Smooth muscle cell (in vitro differentiated cells): ENCODE data around the gene PBX1. TPM values are rescaled to one million over a fixed set of nuclear protein-coding genes. Genes with fewer than 3 reads are reported as not detected.
A peak's percentile ranks its signal among the peaks of the same experiment; 100 is the strongest.

Source experiments
- DNase-seq: peaks from one replicate; lab custom pipeline; 2025; ENCODE audit not compliant: unreplicated experiment; lab: John Stamatoyannopoulos, UW
- H2AFZ ChIP-seq: fragments of 200-600 bp; sonication (generic); 2 replicates; pipeline ENCODE4 v1.6.0; 2016; ENCODE audit warnings: antibody characterized with exemption, low read depth, mild to moderate bottlenecking
- H3F3A ChIP-seq: fragments of 200-600 bp; sonication (generic); 2 replicates; pipeline ENCODE4 v1.6.0; 2017; ENCODE audit warnings: antibody characterized with exemption, low read depth
- H3K27ac ChIP-seq: fragments of 200-600 bp; sonication (generic); 2 replicates; pipeline ENCODE4 v1.5.1; 2016; ENCODE audit warnings: low read depth, mild to moderate bottlenecking
- H3K27me3 ChIP-seq: fragments of 200-600 bp; sonication (generic); 2 replicates; pipeline ENCODE4 v1.6.1; 2016; ENCODE audit warnings: low read depth, mild to moderate bottlenecking
- H3K36me3 ChIP-seq: fragments of 200-600 bp; sonication (generic); 2 replicates; pipeline ENCODE4 v1.5.1; 2016; ENCODE audit warnings: low read depth
- H3K4me1 ChIP-seq: fragments of 200-600 bp; sonication (generic); 2 replicates; pipeline ENCODE4 v1.5.1; 2016; ENCODE audit warnings: low read depth
- H3K4me2 ChIP-seq: fragments of 200-600 bp; sonication (generic); 2 replicates; pipeline ENCODE4 v1.6.0; 2016; ENCODE audit warnings: mild to moderate bottlenecking
- H3K4me3 ChIP-seq: fragments of 200-600 bp; sonication (generic); 2 replicates; pipeline ENCODE4 v1.5.1; 2016; ENCODE audit warnings: mild to moderate bottlenecking
- H3K79me2 ChIP-seq: fragments of 200-600 bp; sonication (generic); 2 replicates; pipeline ENCODE4 v1.6.0; 2016; ENCODE audit warnings: low read depth, mild to moderate bottlenecking
- H3K9ac ChIP-seq: fragments of 200-600 bp; sonication (generic); 2 replicates; pipeline ENCODE4 v1.6.0; 2016; ENCODE audit warnings: low read depth
- H3K9me3 ChIP-seq: fragments of 200-600 bp; sonication (generic); replicated peaks from 2 replicates; pipeline ENCODE4 v1.5.1; 2016; ENCODE audit warnings: low read depth
- H4K20me1 ChIP-seq: fragments of 200-600 bp; sonication (generic); 2 replicates; pipeline ENCODE4 v1.6.0; 2016; ENCODE audit warnings: low read depth
- CTCF ChIP-seq: fragments of 200-600 bp; sonication (generic); IDR thresholded peaks from 2 replicates; pipeline ENCODE4 v1.5.1; 2017; ENCODE audit warnings: borderline replicate concordance, mild to moderate bottlenecking, antibody characterized with exemption; ENCODE audit not compliant: insufficient read depth, poor library complexity, severe bottlenecking
- WGBS: methylation state at CpG from one replicate; pipeline ENCODE4 v1.1.7; 2016; ENCODE audit warnings: low lambda C conversion rate; 5-methylcytosine and 5-hydroxymethylcytosine counted together
- polyA plus RNA-seq: library from polyadenylated mRNA; unstranded; fragments of >200 nt; fragmentation: Nextera tagmentation; extraction: Ambion mirVana; gene quantifications from 2 replicates; pipeline ENCODE4 v1.2.1, GENCODE V29; 2016
- total RNA-seq: library from RNA; depleted of rRNA; stranded (reverse); fragments of >200 nt; gene quantifications from 2 replicates; pipeline ENCODE4 v1.2.3, GENCODE V29; 2014

The PBX1 gene
- total and polyA plus RNA-seq, 2 experiments from 2014 or later = 8.1 to 70.8 TPM

- Histone ChIP-seq H2AFZ (no peak overlapping the region), H4K20me1 (no peaks in the 10 kb centered on the region), H3K4me2 (no peak overlapping the region), H3K9me3 (no peaks in the 10 kb centered on the region), H3K27ac (no peak overlapping the region), H3K4me3 (no peak overlapping the region), H3K79me2 (peaks cover 26% of the 10 kb centered on the region), H3F3A (no peaks in the 10 kb centered on the region), H3K36me3 (no peaks in the 10 kb centered on the region), H3K9ac (no peak overlapping the region), H3K27me3 (no peaks in the 10 kb centered on the region), H3K4me1 (no peaks in the 10 kb centered on the region)
- no peak for DNase-seq
- TF ChIP-seq CTCF = no peak
- 90% methylated on average over 5 of the region's 5 CpGs for WGBS
Observed at GRCh38 chr1:164678136-164678700, 119.2 kb downstream of the PBX1 start.

GRCh38 chr1:164682570-164682969, 123.6 kb downstream of the PBX1 start:
- WGBS = 81% methylated on average over 6 of the region's 6 CpGs
- peak overlapping the region; percentile 56 for H3K27ac ChIP-seq
- peaks cover 6% of the 10 kb centered on the region for H3K79me2 ChIP-seq
- H2AFZ ChIP-seq = no peak overlapping the region
- no peaks in the 10 kb centered on the region for H3F3A ChIP-seq
- H3K9ac ChIP-seq = peak overlapping the region; percentile 8
- H3K36me3 ChIP-seq = no peaks in the 10 kb centered on the region
- H4K20me1 ChIP-seq = no peaks in the 10 kb centered on the region
- no peak overlapping the region for H3K4me2 ChIP-seq
- no peaks in the 10 kb centered on the region for H3K27me3 ChIP-seq
- no peaks in the 10 kb centered on the region for H3K4me1 ChIP-seq
- no peaks in the 10 kb centered on the region for H3K9me3 ChIP-seq
- no peak for DNase-seq
- H3K4me3 ChIP-seq = no peak overlapping the region
- TF ChIP-seq CTCF = no peak

DNA sequence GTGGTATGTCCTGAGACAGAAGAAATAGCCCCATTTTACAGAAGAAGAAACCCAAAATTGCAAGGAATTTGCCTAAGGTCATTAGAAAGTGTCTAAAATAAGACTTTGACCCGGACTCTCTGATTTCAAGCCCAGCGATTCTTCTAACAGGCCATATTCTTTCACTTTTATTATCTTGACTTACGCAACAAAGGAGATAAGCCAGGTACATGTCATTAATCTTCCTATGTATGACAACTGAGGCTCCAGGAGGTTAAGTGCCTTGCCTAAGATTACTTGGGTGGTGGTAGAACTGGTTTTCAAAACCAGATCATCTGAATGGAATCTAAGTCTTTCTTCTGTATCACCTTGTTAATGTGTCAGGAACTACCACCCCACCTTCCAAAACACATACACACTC, 124.3 kb downstream of the PBX1 start:
- Histone ChIP-seq H3K9ac (peak overlapping the region; percentile 55), H2AFZ (no peak overlapping the region), H3K9me3 (no peaks in the 10 kb centered on the region), H3F3A (no peaks in the 10 kb centered on the region), H3K4me2 (no peak overlapping the region), H3K4me1 (no peaks in the 10 kb centered on the region), H3K27me3 (no peaks in the 10 kb centered on the region), H3K36me3 (no peaks in the 10 kb centered on the region), H4K20me1 (no peaks in the 10 kb centered on the region), H3K79me2 (peaks cover 6% of the 10 kb centered on the region), H3K4me3 (no peak overlapping the region), H3K27ac (peak overlapping the region; percentile 87)
- WGBS = 63% methylated on average over 3 of the region's 3 CpGs
- TF ChIP-seq CTCF = no peak
- DNase-seq = no peak

DNA sequence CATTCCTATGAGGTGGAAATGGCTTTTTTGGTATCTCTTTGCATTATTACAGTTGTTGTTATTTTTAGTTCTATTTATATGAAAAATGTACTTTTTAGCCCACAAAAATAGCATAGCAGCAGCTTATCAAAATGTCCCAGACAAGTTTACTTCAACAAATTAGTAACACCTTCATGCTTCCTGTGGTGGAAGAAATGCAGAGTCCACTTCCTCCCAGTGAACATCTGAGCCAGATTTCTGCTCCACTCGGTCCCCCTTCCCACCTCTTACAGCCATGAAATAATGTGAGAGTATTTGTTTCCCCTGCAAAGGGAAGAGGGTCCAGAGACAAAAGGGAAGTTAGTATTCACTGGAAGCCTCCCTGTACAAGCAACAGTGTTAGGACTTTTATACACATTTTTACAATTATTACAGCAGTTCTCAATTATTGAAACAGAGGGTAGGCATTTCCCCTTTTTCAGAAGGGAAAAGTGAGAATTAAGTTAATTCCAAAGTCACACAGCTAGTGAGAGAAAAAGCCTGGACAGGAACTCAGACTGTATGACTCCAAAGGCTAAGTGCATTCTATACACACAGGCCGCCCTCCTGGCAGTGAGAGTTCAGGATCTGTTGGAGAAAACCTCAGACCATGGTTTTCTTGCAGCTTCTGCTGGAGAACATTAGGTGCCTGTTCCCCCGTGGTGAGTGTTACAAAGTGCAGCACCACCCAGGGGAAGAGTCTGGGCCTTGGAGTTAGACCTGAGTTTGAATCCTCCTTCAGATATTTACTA, 126.5 kb downstream of the PBX1 start:
- no peak overlapping the region for H3K9ac ChIP-seq
- no peaks in the 10 kb centered on the region for H3K27me3 ChIP-seq
- WGBS = 53% methylated on average over 3 of the region's 3 CpGs
- peak overlapping the region; percentile 87 for H3K27ac ChIP-seq
- no peak overlapping the region for H3K4me2 ChIP-seq
- no peaks in the 10 kb centered on the region for H3F3A ChIP-seq
- H3K79me2 ChIP-seq = no peaks in the 10 kb centered on the region
- no peaks in the 10 kb centered on the region for H3K36me3 ChIP-seq
- H3K4me3 ChIP-seq = no peak overlapping the region
- no peak for DNase-seq
- H4K20me1 ChIP-seq = no peaks in the 10 kb centered on the region
- no peaks in the 10 kb centered on the region for H3K9me3 ChIP-seq
- no peak overlapping the region for H2AFZ ChIP-seq
- H3K4me1 ChIP-seq = peaks cover 9% of the 10 kb centered on the region
- no peak for TF ChIP-seq CTCF
